Measurements from ENCODE around the gene PROSER2.

DNA sequence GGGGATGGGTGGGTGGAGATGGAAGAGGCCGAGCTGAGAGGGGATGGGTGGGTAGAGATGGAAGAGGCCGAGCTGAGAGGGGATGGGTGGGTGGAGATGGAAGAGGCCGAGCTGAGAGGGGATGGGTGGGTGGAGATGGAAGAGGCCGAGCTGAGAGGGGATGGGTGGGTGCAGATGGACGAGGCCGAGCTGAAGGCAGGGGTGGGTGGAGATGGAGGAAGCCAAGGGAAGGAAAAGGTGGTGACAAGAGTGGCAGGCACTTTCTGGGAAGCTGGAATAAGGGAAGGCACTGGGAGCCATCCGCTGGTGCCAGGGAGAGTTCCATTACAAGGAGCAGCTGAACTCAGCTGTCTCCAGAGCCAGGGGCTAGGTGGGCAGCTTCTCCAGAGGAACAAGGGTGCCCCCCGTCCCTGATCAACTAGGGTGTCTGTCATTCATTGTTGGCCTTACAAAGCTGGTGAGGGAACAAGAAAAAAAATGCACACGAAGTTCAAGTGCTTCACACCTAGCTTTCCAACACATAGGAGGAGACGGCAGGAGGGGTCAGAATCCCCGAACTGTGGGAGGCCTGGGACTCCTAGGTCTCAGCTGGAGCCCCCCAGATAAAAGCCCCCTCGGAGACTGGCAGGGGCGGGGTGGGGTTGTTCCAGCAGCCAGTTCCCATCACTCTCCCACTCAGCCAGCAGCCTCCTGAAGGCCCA lies 62.4 kb downstream of the PROSER2 start:
- no peak for TF ChIP-seq POLR2A (IDR thresholded peaks at IDR 0.05)
- TF ChIP-seq, protein P1, sequence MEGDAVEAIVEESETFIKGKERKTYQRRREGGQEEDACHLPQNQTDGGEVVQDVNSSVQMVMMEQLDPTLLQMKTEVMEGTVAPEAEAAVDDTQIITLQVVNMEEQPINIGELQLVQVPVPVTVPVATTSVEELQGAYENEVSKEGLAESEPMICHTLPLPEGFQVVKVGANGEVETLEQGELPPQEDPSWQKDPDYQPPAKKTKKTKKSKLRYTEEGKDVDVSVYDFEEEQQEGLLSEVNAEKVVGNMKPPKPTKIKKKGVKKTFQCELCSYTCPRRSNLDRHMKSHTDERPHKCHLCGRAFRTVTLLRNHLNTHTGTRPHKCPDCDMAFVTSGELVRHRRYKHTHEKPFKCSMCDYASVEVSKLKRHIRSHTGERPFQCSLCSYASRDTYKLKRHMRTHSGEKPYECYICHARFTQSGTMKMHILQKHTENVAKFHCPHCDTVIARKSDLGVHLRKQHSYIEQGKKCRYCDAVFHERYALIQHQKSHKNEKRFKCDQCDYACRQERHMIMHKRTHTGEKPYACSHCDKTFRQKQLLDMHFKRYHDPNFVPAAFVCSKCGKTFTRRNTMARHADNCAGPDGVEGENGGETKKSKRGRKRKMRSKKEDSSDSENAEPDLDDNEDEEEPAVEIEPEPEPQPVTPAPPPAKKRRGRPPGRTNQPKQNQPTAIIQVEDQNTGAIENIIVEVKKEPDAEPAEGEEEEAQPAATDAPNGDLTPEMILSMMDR (IDR thresholded peaks at IDR 0.05), result no peak

Data from Peyer's patch (tissue), 4 donors.